MM.1S (cell line): ENCODE measurements around the gene ERCC2.
A peak's percentile ranks its signal among the peaks of the same experiment; 100 is the strongest.

ENCODE experiments used
- DNase-seq: peaks from one replicate; pipeline ENCODE4 v3.0.0-alpha.2; 2015
- H2AFZ ChIP-seq: fragments of 300-600 bp; sonication (generic); 2 replicates; pipeline ENCODE4 v1.6.0; 2016; ENCODE audit warnings: antibody characterized with exemption, low read length
- H3F3A ChIP-seq: fragments of 300-600 bp; sonication (generic); 2 replicates; pipeline ENCODE4 v1.6.1; 2016; ENCODE audit warnings: mild to moderate bottlenecking, antibody characterized with exemption, low read length, moderate library complexity, mixed read lengths; ENCODE audit not compliant: insufficient read depth
- H3K27ac ChIP-seq: fragments of 300-600 bp; sonication (generic); 2 replicates; pipeline ENCODE4 v1.5.1; 2016; ENCODE audit warnings: mild to moderate bottlenecking, low read length
- H3K27me3 ChIP-seq: fragments of 300-600 bp; sonication (generic); replicated peaks from 2 replicates; pipeline ENCODE4 v1.6.0; 2016; ENCODE audit warnings: low read length; ENCODE audit not compliant: insufficient read depth
- H3K36me3 ChIP-seq: fragments of 300-600 bp; sonication (generic); replicated peaks from 2 replicates; pipeline ENCODE4 v1.6.1; 2016; ENCODE audit warnings: mild to moderate bottlenecking, low read length, mixed read lengths; ENCODE audit not compliant: insufficient read depth
- H3K4me1 ChIP-seq: fragments of 300-600 bp; sonication (generic); 2 replicates; pipeline ENCODE4 v1.6.1; 2016; ENCODE audit warnings: low read length, mixed read lengths
- H3K4me2 ChIP-seq: fragments of 300-600 bp; sonication (generic); 2 replicates; pipeline ENCODE4 v1.6.0; 2016; ENCODE audit warnings: low read depth, low read length
- H3K4me3 ChIP-seq: fragments of 300-600 bp; sonication (generic); 2 replicates; pipeline ENCODE4 v1.5.1; 2016; ENCODE audit warnings: low read length, mixed read lengths
- H3K79me2 ChIP-seq: fragments of 300-600 bp; sonication (generic); 2 replicates; pipeline ENCODE4 v1.6.1; 2016; ENCODE audit warnings: mixed run types, low read length, mixed read lengths
- H3K9ac ChIP-seq: fragments of 300-600 bp; sonication (generic); 2 replicates; pipeline ENCODE4 v1.6.1; 2016; ENCODE audit warnings: low read length, mixed read lengths
- H3K9me2 ChIP-seq: fragments of 300-600 bp; sonication (generic); replicated peaks from 2 replicates; pipeline ENCODE4 v1.6.1; 2016; ENCODE audit warnings: mild to moderate bottlenecking, low read length, mixed read lengths; ENCODE audit not compliant: insufficient read depth
- H3K9me3 ChIP-seq: fragments of 300-600 bp; sonication (generic); replicated peaks from 2 replicates; pipeline ENCODE4 v1.6.1; 2016; ENCODE audit warnings: mild to moderate bottlenecking, low read length, mixed read lengths; ENCODE audit not compliant: insufficient read depth
- H4K20me1 ChIP-seq: fragments of 300-600 bp; sonication (generic); 2 replicates; pipeline ENCODE4 v1.6.1; 2016; ENCODE audit warnings: mild to moderate bottlenecking, low read length, moderate library complexity, mixed read lengths; ENCODE audit not compliant: insufficient read depth
- EZH2 ChIP-seq: fragments of 300-600 bp; sonication (generic); optimal IDR thresholded peaks from 2 replicates; pipeline ENCODE3; 2017; ENCODE audit warnings: low read depth, mild to moderate bottlenecking, antibody characterized with exemption, low read length, mixed read lengths
- EZH2phosphoT487 ChIP-seq: fragments of 300-600 bp; sonication (generic); IDR thresholded peaks from 2 replicates; pipeline ENCODE4 v1.6.1; 2018; ENCODE audit warnings: antibody characterized with exemption, low read length
- TF ChIP-seq, protein P1 (sequence below): fragments of 300-600 bp; sonication (generic); IDR thresholded peaks from 2 replicates; pipeline ENCODE4 v1.5.1; 2016; ENCODE audit warnings: antibody characterized with exemption, low read length, mixed read lengths

The ERCC2 gene

DNA sequence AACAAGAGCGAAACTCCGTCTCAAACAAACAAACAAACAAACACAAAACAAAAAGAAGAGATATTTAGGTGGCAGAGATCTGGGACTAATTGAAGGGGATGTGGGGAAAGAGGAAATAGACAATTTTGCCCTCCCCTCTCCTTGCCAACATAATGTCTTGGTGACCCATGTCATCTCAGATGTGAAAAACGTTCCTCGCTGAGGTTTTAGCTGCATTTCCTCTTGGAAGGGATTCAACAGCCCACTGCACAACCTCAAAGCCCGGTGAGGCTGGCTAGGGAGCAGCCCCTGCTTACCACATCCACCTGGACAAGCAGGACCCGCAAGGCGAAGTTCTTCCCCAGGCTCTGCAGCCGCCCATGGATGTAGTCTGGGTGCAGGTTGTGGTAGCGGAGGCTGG, 48.4 kb upstream of the ERCC2 start:
- Histone ChIP-seq H3K27ac (peak overlapping the region; percentile 65; the same call in 1 of the 2 replicates), H3K9me2 (no peaks in the 10 kb centered on the region), H3K36me3 (no peaks in the 10 kb centered on the region), H4K20me1 (no peaks in the 10 kb centered on the region), H3K79me2 (peaks cover 16% of the 10 kb centered on the region), H3K9ac (peak overlapping the region; percentile 27; the same call in 1 of the 2 replicates), H3K9me3 (no peaks in the 10 kb centered on the region), H3K4me2 (peak overlapping the region; percentile 80), H3F3A (peaks cover 19% of the 10 kb centered on the region), H3K4me3 (peak overlapping the region; percentile 44; the same call in 1 of the 2 replicates), H3K27me3 (no peaks in the 10 kb centered on the region), H3K4me1 (peaks cover 16% of the 10 kb centered on the region), H2AFZ (no peak overlapping the region)
- TF ChIP-seq EZH2 (no peak), EZH2phosphoT487 (no peak)
- TF ChIP-seq, protein P1, sequence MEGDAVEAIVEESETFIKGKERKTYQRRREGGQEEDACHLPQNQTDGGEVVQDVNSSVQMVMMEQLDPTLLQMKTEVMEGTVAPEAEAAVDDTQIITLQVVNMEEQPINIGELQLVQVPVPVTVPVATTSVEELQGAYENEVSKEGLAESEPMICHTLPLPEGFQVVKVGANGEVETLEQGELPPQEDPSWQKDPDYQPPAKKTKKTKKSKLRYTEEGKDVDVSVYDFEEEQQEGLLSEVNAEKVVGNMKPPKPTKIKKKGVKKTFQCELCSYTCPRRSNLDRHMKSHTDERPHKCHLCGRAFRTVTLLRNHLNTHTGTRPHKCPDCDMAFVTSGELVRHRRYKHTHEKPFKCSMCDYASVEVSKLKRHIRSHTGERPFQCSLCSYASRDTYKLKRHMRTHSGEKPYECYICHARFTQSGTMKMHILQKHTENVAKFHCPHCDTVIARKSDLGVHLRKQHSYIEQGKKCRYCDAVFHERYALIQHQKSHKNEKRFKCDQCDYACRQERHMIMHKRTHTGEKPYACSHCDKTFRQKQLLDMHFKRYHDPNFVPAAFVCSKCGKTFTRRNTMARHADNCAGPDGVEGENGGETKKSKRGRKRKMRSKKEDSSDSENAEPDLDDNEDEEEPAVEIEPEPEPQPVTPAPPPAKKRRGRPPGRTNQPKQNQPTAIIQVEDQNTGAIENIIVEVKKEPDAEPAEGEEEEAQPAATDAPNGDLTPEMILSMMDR, result no peak
- DNase-seq, result no peak

DNA sequence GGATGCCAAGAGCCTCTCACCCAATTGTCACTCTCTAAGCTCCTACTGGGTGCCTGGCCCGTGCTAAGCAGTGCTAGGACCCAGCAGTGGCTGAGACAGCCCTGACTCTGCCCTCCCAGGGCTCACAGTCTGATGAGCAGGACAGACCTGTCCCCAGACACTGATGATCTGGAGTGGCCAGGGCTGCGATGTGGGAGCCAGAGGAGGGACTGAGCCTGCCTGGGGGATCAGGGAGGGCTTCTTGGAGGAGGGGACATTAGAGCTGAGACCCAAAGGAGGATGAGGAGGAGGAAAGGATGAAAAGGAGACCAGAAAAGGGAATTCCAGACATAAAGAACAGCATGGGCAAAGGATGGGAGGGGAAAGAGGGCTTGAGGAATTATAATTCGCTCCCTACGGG, 46.8 kb upstream of the ERCC2 start:
- H3K4me2 ChIP-seq, result no peak overlapping the region
- TF ChIP-seq, protein P1, result no peak
- TF ChIP-seq EZH2phosphoT487 (no peak), EZH2 (no peak)
- peaks cover 7% of the 10 kb centered on the region; the same call in 1 of the 2 replicates for H3K79me2 ChIP-seq
- H3K4me3 ChIP-seq, result no peak overlapping the region
- no peak for DNase-seq
- peaks cover 16% of the 10 kb centered on the region for H3K4me1 ChIP-seq
- H2AFZ ChIP-seq, result no peak overlapping the region
- no peaks in the 10 kb centered on the region for H4K20me1 ChIP-seq
- H3K27ac ChIP-seq, result no peak overlapping the region
- H3F3A ChIP-seq, result peaks cover 11% of the 10 kb centered on the region; the same call in 1 of the 2 replicates
- no peak overlapping the region for H3K9ac ChIP-seq
- H3K9me2 ChIP-seq, result no peaks in the 10 kb centered on the region
- no peaks in the 10 kb centered on the region for H3K27me3 ChIP-seq
- H3K9me3 ChIP-seq, result no peaks in the 10 kb centered on the region
- no peaks in the 10 kb centered on the region for H3K36me3 ChIP-seq

DNA sequence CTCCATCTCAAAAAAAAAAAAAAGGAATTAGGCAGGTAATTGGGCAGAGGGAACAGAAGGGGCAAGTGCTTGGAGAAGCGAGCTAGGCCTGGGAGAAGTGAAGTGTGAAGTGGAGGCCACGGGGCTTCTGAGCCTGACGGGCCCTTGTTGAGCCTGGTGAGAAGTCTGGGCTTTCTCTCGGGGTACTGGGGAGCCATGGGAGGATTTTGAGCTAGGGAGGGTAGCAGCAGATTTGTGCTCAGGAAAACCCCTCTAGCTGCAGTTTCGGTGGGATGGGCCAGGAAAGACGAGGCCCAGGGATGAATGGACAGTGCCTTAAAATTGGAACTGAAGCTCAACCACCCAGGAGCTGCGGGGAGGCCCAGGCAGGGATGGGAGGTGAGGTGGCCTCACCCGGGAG, 44.1 kb upstream of the ERCC2 start:
- H3K4me3 ChIP-seq, result no peak overlapping the region
- H3K9me2 ChIP-seq, result no peaks in the 10 kb centered on the region
- H3K27ac ChIP-seq, result no peak overlapping the region
- H3K4me2 ChIP-seq, result no peak overlapping the region
- no peaks in the 10 kb centered on the region for H3K27me3 ChIP-seq
- H4K20me1 ChIP-seq, result no peaks in the 10 kb centered on the region
- H3F3A ChIP-seq, result peaks cover 7% of the 10 kb centered on the region; the same call in 1 of the 2 replicates
- H3K79me2 ChIP-seq, result 0 out of 2 replicates have a peak, but pooled peaks cover 4% of the 10 kb centered on the region
- TF ChIP-seq EZH2 (no peak), EZH2phosphoT487 (no peak)
- TF ChIP-seq, protein P1, result no peak
- H3K9ac ChIP-seq, result no peak overlapping the region
- DNase-seq, result no peak
- H3K36me3 ChIP-seq, result no peaks in the 10 kb centered on the region
- H2AFZ ChIP-seq, result no peak overlapping the region
- H3K4me1 ChIP-seq, result peaks cover 8% of the 10 kb centered on the region
- no peaks in the 10 kb centered on the region for H3K9me3 ChIP-seq
